Suprapubic skin (tissue), 4 donors: ENCODE results near the gene AEBP1. TPM values are rescaled to one million over a fixed set of nuclear protein-coding genes. Genes with fewer than 3 reads are reported as not detected.

Experiments
- DNase-seq, 2 donors: peaks; one replicate each; pipeline ENCODE4 v3.0.0-alpha.2; 2019; ENCODE audit warnings: low spot score in 2 of 2
- H3K27ac ChIP-seq: fragments of 200-600 bp; sonication (generic); one replicate; pipeline ENCODE4 v1.5.1; 2019
- H3K27me3 ChIP-seq: fragments of 200-600 bp; sonication (generic); one replicate; pipeline ENCODE4 v1.5.1; 2019
- H3K36me3 ChIP-seq: fragments of 200-600 bp; sonication (generic); one replicate; pipeline ENCODE4 v1.5.1; 2019
- H3K4me1 ChIP-seq: fragments of 200-600 bp; sonication (generic); one replicate; pipeline ENCODE4 v1.5.1; 2019
- H3K4me3 ChIP-seq: fragments of 200-600 bp; sonication (generic); one replicate; pipeline ENCODE4 v1.5.1; 2019; ENCODE audit warnings: mild to moderate bottlenecking
- H3K9me3 ChIP-seq: fragments of 200-600 bp; sonication (generic); one replicate; pipeline ENCODE4 v1.5.1; 2019
- CTCF ChIP-seq, 2 donors: fragments of 200-600 bp in 1 of 2; fragments of 450-650 bp in 1 of 2; sonication (generic) in 1 of 2; IDR thresholded peaks; one replicate each; pipeline ENCODE4 v1.5.1; 2016 to 2019; ENCODE audit warnings: antibody characterized with exemption in 2 of 2, mild to moderate bottlenecking in 1 of 2, moderate library complexity in 1 of 2
- EP300 ChIP-seq: sonication (generic); formaldehyde crosslinking; IDR thresholded peaks from one replicate; pipeline ENCODE4 v1.6.1; 2017; ENCODE audit warnings: antibody characterized with exemption
- POLR2A ChIP-seq, 2 donors: fragments of 450-650 bp; IDR thresholded peaks; one replicate each; pipeline ENCODE4 v1.6.1; 2017; ENCODE audit warnings: antibody characterized with exemption in 2 of 2, mild to moderate bottlenecking in 2 of 2, moderate library complexity in 2 of 2
- POLR2AphosphoS5 ChIP-seq, 3 donors: sonication (generic); formaldehyde crosslinking; IDR thresholded peaks; one replicate each; pipeline ENCODE4 v1.6.1; 2017; ENCODE audit warnings: antibody characterized with exemption in 3 of 3
- WGBS: methylation state at CpG from one replicate; pipeline ENCODE4 v1.1.5; 2018; 5-methylcytosine and 5-hydroxymethylcytosine counted together
- total RNA-seq, 4 donors: library from RNA; depleted of rRNA; stranded (reverse); fragments of >200 nt; gene quantifications; one replicate each; pipeline ENCODE4 v1.1.0, GENCODE V29; 2016

AEBP1 gene
- total RNA-seq, 4 donors from 2014 or later, result 24.3 to 74.0 (median 43.3) TPM

DNA sequence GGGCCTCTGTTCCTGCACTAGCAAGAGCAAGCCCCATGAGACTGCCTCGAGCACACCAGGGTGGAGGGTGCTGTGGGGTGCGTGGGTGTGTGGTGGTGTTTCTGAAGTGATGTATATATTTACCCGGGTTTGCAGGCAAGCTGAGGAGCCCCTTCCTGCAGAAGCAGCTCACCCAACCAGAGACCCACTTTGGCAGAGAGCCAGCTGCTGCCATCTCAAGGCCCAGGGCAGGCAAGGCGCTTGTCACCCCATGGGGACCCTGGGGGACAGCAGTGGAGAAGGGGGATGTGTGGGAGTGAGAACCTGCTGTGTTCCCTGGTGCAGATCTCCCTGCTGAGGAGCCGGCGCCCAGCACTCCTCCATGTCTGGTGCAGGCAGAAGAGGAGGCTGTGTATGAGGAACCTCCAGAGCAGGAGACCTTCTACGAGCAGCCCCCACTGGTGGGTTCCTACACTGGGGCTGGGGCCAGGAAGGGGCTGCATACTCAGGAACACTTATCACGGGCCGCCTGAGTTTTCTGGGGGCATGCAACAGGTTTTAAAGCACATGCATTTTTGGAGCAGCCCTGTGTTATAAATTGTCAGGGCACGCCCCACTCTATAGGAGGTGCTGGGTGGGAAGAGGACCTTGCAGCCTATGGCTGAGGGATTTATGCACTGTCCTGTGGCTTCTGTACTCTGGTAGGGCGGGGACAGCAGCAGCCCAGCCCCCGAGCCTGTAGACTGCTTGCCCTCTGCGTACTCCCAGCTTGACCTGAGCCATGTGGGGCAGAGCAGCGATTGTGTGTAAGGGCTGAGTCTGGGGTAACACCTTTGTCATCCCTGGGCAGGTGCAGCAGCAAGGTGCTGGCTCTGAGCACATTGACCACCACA lies 44.7 kb upstream of the AEBP1 start:
- Histone ChIP-seq H3K36me3 (peaks cover 77% of the 10 kb centered on the region), H3K27ac (no peak overlapping the region)
- peak; percentile 49 to 60 for DNase-seq

DNA sequence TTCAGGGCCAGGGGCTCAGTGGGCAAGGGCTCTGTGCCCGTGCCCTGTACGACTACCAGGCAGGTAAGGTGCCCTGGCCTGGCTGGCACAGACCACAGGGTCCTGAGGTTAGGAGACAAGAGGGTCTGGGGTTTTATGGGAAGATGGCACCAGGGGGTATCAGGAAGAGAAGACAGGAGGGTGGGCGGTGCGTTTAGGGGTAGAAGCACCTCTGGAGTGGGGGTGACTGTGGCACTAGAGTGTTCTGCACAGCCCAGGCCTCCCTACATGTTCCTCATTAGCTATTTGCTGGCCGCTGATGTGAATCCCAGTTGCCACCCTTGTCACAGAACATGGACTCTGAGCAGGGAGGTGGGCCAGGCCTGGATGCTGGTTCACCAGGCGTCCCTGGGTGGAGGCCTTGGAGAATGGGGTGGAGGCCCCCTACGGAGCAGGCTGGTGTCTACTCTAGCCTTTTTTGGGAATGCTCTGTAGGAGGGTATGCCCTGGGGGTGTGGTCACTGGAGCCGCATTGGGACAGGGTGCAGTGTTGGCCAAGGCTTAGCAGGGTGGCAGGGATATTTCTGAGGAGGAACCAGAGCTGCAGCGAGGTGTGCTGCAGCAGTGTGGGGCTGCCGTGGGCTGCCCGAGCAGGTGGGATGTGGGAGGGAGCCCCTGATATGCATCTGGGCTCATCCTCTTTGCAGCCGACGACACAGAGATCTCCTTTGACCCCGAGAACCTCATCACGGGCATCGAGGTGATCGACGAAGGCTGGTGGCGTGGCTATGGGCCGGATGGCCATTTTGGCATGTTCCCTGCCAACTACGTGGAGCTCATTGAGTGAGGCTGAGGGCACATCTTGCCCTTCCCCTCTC lies 43.8 kb upstream of the AEBP1 start:
- H3K4me1 ChIP-seq, result peaks cover 14% of the 10 kb centered on the region

More for the DNA sequence above, 44.7 kb upstream of the AEBP1 start:
- WGBS, result 93% methylated on average over 11 of the region's 14 CpGs
- H3K9me3 ChIP-seq, result no peaks in the 10 kb centered on the region
- no peaks in the 10 kb centered on the region for H3K27me3 ChIP-seq
- H3K4me3 ChIP-seq, result no peak overlapping the region
- TF ChIP-seq CTCF (IDR thresholded peaks at IDR 0.05) (no peak), POLR2AphosphoS5 (IDR thresholded peaks at IDR 0.05) (no peak), POLR2A (IDR thresholded peaks at IDR 0.05) (no peak), EP300 (no peak)
- peaks cover 6% of the 10 kb centered on the region for H3K4me1 ChIP-seq

GRCh38 chr7:44060948-44061644 lies 43.0 kb upstream of the AEBP1 start:
- Histone ChIP-seq H3K27ac (no peak overlapping the region), H3K36me3 (peaks cover 63% of the 10 kb centered on the region), H3K4me1 (peaks cover 22% of the 10 kb centered on the region), H3K9me3 (no peaks in the 10 kb centered on the region), H3K27me3 (no peaks in the 10 kb centered on the region), H3K4me3 (no peak overlapping the region)
- WGBS, result 77% methylated on average over 8 of the region's 8 CpGs
- peak; percentile 49 to 55 for DNase-seq
- TF ChIP-seq POLR2AphosphoS5 (IDR thresholded peaks at IDR 0.05) (no peak), EP300 (no peak), CTCF (IDR thresholded peaks at IDR 0.05) (no peak), POLR2A (IDR thresholded peaks at IDR 0.05) (no peak)

More for the DNA sequence above, 43.8 kb upstream of the AEBP1 start:
- Histone ChIP-seq H3K4me3 (no peak overlapping the region), H3K9me3 (no peaks in the 10 kb centered on the region), H3K27me3 (no peaks in the 10 kb centered on the region), H3K27ac (no peak overlapping the region), H3K36me3 (peaks cover 68% of the 10 kb centered on the region)
- WGBS, result 91% methylated on average over 15 of the region's 21 CpGs
- TF ChIP-seq CTCF (IDR thresholded peaks at IDR 0.05) (no peak), POLR2AphosphoS5 (IDR thresholded peaks at IDR 0.05) (no peak), EP300 (no peak), POLR2A (IDR thresholded peaks at IDR 0.05) (no peak)
- DNase-seq, result peak; percentile 53 to 67

DNA sequence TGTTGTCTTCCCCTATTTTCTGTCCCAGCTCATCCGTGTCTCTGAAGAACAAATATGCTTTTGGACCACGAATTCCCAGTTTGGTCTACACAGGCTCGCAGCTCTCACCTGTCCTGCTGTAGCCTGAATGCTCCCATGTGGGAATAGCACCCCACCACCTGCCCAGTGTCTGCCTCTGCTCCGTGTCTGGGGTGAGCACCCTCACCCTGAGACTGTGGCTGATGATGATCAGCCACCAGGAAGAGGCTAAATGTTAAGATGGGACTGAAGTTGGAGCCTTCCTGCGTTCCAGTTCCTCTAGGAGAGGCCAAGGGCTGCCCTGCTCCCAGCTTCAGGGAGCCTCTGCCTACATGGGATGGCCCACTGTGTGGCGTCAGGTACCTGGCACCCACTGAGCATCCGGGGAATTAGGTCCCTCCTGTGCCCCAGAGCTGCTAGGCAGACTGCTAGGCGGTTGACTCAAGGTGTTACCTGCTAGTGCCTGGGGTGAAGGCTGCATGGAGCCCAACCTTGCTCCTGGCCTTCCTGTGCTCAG lies 42.4 kb upstream of the AEBP1 start:
- Histone ChIP-seq H3K4me3 (no peak overlapping the region), H3K36me3 (peaks cover 59% of the 10 kb centered on the region), H3K4me1 (peaks cover 23% of the 10 kb centered on the region), H3K27me3 (no peaks in the 10 kb centered on the region), H3K27ac (no peak overlapping the region), H3K9me3 (no peaks in the 10 kb centered on the region)
- TF ChIP-seq POLR2A (IDR thresholded peaks at IDR 0.05) (no peak), EP300 (no peak), CTCF (IDR thresholded peaks at IDR 0.05) (no peak), POLR2AphosphoS5 (IDR thresholded peaks at IDR 0.05) (no peak)
- DNase-seq, result no peak
- WGBS, result 79% methylated on average over 6 of the region's 8 CpGs
